ENCODE data around the gene UHRF1. TPM values are rescaled to one million over a fixed set of nuclear protein-coding genes. Genes with fewer than 3 reads are reported as not detected.

Gene UHRF1
- total RNA-seq, 1 experiment from 2014 or later, result 132 TPM

DNA sequence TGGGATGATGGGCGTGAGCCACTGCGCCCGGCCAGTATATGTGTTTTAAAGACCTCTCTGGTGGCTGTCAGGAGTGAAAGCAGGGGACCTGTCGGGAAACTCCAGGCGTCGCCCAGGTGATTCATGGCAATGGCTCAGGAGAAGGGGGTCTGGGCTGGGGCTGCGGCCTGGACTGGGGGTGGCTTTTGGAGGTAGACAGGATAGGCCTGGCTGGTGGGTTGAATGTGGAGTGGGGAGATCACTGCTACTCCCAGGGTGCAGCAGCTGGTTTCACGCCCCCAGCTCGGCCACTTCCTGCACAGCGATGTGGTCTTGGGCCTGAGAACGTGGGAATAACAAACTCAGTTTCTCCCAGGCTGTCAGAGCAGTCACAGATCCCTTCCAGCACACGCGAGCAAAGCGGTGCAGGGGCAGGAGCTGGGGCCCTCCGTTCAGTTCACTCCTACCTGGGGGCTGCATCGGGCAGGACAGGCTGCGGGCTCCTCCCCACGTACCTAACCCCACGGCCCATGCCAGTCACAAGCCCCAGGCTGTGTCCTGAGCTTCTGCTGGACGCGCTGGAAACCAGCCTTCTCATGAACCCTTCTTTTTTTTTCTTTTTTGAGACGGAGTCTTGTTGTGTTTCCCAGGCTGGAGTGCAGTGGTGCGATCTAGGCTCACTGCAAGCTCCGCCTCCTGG lies 78.5 kb downstream of the UHRF1 start:
- DNase-seq (ENCODE audit: low read depth), result no peak

DNA sequence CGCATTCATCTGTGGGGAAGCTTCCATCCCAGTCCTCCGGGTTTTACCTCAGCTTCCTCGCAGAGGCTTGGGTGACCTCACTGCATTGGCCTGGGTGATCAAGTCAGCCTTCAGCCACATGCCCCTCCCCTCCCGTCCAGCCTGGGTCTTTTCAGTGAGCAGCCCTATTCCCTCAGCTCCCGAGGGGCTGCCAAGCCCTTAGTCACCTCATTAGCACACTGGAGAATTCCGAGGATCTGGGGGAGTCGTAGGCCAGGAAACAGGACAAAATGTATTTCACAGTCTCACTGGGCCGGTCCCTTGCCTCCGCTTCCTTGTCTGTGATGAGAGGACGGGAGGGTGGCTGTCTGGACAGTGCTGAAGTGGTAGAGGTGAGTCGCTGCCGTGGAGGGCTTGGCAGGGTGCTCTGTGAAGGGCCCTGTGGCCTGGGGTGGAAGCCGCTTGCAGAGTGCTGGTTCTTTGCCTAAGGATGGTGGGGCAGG lies 79.5 kb downstream of the UHRF1 start:
- DNase-seq (ENCODE audit: low read depth), result peak; percentile 81

DNA sequence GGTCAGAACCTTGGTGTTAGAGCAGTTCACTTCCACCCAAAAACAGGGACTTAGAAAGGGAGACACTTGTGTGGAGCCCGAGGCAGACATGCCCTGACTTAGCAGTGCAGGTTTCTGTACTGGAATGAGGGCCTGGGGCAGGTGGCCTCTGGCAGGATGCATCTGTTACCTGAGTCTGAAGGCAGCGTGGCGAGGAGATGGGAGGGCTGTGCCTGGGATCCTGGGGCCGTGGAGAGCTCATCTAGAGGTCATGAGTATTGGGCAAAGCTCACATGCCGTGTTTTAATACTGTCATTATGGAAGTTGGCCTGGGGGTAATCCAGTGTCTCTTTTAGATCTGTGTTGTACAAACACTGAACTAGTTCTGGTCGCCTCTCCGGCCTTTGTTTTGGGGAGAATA lies 81.0 kb downstream of the UHRF1 start:
- DNase-seq (ENCODE audit: low read depth), result no peak

DNA sequence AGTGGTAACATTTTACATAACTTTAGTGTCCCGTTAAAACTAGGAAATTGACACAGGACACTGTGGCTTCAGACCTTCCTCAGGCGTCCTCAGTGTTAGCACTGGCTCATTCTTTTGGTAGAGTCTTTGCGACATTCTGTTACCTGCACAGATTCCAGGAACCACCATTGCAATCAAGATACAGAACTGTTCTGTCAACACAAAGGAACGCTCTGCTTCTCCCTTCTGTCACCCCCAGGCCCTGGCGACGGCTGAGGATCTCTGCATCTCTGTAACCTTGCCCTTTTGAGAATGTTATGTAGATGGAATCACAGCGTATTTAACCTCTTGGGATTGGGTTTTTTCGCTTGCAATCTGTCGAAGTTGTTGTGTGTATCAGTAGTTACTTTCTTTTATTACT lies 82.2 kb downstream of the UHRF1 start:
- DNase-seq (ENCODE audit: low read depth), result no peak

DNA sequence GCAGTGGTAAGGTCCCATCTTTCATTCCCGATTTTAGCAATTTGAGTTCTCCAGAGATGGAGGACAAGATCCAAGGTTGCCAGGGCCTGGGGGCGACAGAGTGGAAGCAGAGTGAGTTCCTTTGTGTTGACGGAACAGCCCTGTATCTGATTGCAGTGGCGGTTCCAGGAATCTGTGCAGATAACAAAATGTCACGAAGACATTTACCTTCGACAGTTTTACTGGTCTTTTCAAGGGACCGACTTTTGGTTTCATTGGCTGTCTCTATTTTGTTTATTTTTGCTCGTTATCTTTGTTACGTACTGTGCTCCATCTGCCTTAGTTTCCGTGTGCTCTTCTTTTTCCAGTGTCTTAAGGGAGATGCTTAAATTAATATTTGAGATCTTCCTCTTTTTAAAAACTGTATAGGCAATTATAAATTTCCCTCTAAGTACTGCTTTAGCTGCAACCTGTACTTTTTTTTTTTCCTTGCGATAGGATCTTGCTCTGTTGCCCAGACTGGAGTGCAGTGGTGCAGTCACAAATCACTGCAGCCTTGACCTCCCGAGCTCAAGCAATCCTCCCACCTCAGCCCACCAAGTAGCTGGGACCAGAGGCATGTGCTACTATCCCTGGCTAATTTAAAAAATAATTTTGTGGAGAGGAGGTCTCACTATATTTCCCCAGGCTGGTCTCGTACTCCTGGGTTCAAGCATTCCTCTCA lies 82.8 kb downstream of the UHRF1 start:
- no peak for DNase-seq (ENCODE audit: low read depth)

DNA sequence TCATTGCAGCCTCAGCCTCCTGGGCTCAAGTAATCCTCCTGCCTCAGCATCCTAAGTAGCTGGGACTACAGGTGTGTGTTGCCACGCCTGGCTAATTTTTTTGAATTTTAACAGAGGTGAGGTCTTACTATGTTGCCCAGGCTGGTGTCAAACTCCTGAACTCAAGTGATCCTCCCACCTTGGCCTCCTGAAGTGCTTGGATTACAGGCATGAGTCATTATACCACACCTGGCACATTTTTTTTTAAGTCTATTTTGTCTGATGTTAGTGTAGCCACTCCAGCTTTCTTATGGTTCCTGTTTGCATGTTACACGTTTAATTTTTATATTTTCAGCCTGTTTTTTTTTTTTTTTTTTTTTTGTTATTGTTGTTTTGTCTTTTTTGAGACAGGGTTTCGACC lies 84.4 kb downstream of the UHRF1 start:
- no peak for DNase-seq (ENCODE audit: low read depth)

DNA sequence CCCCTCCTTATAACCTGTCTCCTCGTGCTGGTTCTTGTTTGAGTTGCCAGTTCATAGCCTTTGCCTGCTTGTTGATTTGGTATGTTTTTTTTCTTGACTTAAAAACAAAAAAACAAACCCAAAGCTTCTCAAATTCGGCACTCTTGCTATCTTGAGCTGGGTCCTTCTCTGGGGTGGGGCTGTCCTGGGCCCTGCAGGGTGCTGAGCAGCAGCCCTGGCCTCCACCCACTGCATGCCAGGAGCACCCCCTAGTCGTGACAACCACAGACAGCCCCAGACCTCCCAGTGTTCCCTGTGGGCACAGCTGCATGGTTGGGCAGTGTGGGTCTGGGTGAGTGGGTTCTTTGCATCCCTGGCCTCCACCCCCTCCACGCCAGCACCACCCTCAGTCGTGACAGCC lies 87.4 kb downstream of the UHRF1 start:
- no peak for DNase-seq (ENCODE audit: low read depth)

DNA sequence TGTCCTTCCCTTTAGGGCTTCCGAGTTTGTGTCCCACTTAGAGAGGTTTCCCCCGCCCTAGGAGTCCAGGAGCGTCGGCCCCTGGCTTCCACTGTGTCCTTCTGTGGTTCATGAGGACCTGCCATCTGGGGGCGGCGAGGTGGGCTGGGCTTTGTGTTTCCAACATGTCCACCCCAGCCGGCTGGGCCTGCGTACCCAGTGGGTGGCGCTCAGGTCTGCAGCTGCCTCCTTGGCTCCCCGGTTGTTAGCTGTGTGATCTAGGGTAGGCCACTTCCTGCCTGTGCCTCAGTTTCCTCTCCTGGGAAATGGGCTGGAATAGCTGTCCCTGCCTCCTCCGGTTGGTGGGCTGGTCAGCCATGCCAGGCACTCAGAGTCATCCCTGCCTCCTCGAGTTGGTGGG lies 88.0 kb downstream of the UHRF1 start:
- DNase-seq (ENCODE audit: low read depth), result no peak

DNA sequence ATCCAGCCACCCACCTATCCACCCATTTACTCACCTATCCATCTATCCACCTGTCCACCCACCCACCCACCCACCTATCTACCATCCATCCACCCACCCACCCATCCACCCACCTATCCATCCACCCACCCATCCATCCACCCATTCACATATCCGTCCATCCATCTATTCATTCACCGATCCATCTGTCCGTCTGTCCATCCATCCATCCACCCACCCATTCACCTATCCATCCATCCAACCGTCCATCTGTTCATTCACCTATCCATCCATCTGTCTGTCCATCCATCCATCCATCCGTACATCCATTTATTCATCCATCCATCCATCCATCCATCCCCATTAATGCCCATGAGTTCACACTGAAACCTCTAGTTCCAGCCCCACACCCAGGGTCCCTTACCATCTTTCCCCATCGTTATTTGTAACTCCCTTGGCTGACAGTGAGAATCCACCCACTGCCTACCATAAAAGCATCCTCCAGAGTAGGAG lies 90.9 kb downstream of the UHRF1 start:
- DNase-seq (ENCODE audit: low read depth), result no peak

DNA sequence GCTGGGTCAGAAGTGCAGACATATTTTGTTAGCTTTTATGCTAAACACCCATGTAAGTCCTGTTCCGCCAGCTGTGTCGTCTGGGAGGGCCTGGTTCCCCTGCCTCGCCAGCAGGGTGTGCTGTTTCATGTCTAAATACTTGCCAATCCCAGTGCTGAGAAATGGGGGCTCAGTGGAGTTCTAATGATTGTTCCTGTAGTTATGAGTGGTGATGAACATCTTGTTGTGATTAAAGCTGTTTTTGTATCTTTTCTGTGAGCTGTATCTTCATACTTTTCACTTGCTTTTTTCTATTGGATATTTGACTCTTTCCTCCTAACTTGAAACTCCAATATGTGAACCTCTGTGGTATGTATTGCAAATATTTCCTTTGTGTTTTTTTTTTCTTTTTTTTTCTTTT lies 92.3 kb downstream of the UHRF1 start:
- DNase-seq (ENCODE audit: low read depth), result peak; percentile 54

DNA sequence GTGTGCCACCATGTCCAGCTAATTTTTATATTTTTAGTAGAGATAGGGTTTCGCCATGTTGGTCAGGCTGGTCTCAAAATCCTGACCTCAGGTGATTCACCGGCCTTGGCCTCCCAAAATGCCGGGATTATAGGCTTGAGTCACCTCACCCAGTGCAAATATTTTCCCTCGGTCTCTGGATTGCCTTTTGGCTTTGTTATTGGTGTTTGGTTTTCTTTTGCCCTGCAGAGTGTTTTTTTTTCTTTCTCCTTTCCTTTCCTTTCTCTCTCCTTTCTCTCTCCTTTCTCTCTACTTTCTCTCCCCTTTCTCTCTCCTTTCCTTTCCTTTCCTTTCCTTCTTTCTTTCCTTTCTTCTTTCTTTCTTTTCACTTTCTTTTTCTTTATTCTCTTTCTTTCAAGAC lies 92.8 kb downstream of the UHRF1 start:
- DNase-seq (ENCODE audit: low read depth), result peak; percentile 80

DNA sequence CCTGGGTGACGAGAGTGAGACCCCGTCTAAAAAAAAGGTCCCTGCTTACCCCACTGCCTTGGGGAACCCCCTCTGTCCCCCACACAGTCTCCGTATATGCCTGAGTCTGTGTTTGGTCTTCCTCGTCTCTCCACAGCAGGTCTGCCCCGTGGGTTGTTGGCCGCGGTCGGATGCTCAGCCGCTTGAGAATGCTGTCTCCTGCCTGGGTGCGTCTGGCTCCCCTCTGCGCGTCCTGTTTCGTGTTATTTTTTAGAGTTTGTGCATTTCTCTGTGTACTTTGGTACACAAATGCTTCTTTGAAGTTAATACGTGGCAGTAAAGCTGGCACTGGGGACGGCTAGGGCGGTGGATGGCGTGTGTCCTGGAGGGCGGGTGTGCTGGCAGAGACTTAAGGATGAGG lies 94.5 kb downstream of the UHRF1 start:
- DNase-seq (ENCODE audit: low read depth), result no peak

DNA sequence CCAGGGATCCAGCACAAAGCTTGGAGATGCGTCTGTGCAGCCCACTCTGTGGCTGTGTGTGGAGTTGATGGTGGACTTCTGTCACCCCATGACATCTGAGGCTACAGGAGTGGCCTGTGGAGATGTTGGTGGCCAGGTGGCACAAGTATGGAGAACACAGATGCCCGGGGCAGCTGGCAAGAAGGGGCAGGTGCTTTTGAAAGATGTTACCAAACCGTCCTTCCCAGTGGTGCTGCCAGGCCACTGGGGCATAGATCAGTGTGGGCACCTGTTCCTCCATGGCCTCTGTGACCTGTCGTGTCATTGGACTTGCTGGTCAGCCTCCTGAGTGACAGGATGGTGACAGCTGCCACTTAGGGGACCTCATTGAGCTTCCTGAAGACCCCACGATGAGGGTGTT lies 95.8 kb downstream of the UHRF1 start:
- no peak for DNase-seq (ENCODE audit: low read depth)

DNA sequence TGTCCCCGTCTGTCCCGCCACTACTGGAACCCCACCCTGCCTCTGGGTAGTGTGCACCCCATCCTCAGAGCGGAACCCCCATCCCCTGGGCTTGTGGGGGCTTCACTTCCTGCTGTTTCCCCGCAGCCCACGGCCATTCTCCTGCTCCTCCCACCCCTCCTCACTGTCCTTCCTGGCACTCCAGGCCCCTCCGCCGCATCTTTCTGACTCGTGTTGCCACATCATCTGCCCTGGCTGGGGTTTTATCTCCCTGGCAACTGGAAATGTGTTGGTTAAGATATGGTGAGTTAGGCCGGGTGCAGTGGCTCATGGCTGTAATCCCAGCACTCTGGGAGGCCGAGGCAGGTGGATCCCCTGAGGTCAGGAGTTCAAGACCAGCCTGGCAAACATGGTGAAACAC lies 96.9 kb downstream of the UHRF1 start:
- peak; percentile 56 for DNase-seq (ENCODE audit: low read depth)

DNA sequence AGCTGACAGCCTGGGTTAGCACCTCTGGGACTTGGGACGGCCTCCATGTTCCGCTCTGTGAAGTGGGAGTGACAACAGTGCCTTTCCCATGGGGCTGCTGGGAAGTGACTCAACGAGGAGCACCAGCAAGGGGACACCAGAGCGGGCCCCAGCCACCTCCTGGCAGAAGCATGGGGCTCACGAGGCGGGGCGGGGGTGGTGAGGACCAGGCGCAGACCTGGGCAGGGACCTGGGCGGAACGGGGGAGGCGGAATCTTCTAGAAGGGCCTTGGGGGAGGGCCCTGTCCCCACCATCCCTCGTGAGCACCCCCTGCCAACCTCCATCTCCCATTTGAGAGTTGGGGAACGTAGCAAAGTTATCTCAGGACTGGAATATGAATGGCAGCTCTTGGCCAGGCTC lies 97.5 kb downstream of the UHRF1 start:
- DNase-seq (ENCODE audit: low read depth), result no peak

Other genes starting within 250 kb of the UHRF1 start
- gene MYDGF, start 239.2 kb upstream of the UHRF1 start, total RNA-seq (2014; rRNA removed), result 151 and 161 TPM in 2 replicates
- gene DPP9, start 185.7 kb upstream of the UHRF1 start, total RNA-seq (2014; rRNA removed), result 107 and 109 TPM in 2 replicates
- 12.7 and 13.8 TPM in 2 replicates for gene FEM1A, start 117.8 kb upstream of the UHRF1 start, total RNA-seq (2014; rRNA removed)
- gene TICAM1, start 77.8 kb upstream of the UHRF1 start, total RNA-seq (2014; rRNA removed), result 2.9 and 3.5 TPM in 2 replicates
- gene PLIN3, start 41.8 kb upstream of the UHRF1 start, total RNA-seq (2014; rRNA removed), result 333 and 379 TPM in 2 replicates
- gene ARRDC5, start 6.6 kb upstream of the UHRF1 start, total RNA-seq (2014; rRNA removed), result not detected in 2 replicates
- gene KDM4B, start 59.6 kb downstream of the UHRF1 start, total RNA-seq (2014; rRNA removed), result 15.0 and 15.8 TPM in 2 replicates

All from LHCN-M2 (cell line).